ENCODE measurements around the gene SBK2. TPM values are rescaled to one million over a fixed set of nuclear protein-coding genes. Genes with fewer than 3 reads are reported as not detected.

The SBK2 gene
- total RNA-seq, 4 donors from 2014 or later: not detected

- TF ChIP-seq POLR2A (IDR thresholded peaks at IDR 0.05): peak; percentile 54 to 58
- TF ChIP-seq CTCF (IDR thresholded peaks at IDR 0.05): no peak
- Histone ChIP-seq H3K27ac (peak overlapping the region; percentile 96 to 99), H3K27me3 (no peaks in the 10 kb centered on the region), H3K4me1 (peaks cover 13 to 31% of the 10 kb centered on the region in 2 donors), H3K9me3 (no peaks in the 10 kb centered on the region), H3K36me3 (no peaks in the 10 kb centered on the region), H3K4me3 (no peak overlapping the region)
- DNase-seq: peak; percentile 93 to 94
- intact Hi-C loops (cut with DNase I; ENCODE audit: low total_unique reads): no loop called here
These were observed 49.7 kb downstream of the SBK2 start for GRCh38 chr19:55486971-55487923.

- intact Hi-C loops (cut with DNase I; ENCODE audit: low total_unique reads): no loop called here
- Histone ChIP-seq H3K27me3 (no peaks in the 10 kb centered on the region), H3K36me3 (no peaks in the 10 kb centered on the region), H3K4me3 (peak overlapping the region in 1 of 2 donors; percentile 4), H3K27ac (peak overlapping the region; percentile 96 to 99), H3K4me1 (peaks cover 5 to 32% of the 10 kb centered on the region in 2 donors), H3K9me3 (no peaks in the 10 kb centered on the region)
- no peak for TF ChIP-seq POLR2A (IDR thresholded peaks at IDR 0.05)
- peak in 3 of 4 experiments; percentile 16 to 51 (median 24) for TF ChIP-seq CTCF (IDR thresholded peaks at IDR 0.05)
- peak; percentile 45 to 67 for DNase-seq
These were observed 50.6 kb downstream of the SBK2 start for GRCh38 chr19:55486043-55486970.

- Histone ChIP-seq H3K4me1 (peaks cover 5 to 32% of the 10 kb centered on the region in 2 donors), H3K4me3 (peak overlapping the region; percentile 42 to 58), H3K27ac (peak overlapping the region; percentile 96 to 99), H3K9me3 (no peaks in the 10 kb centered on the region), H3K27me3 (no peaks in the 10 kb centered on the region), H3K36me3 (no peaks in the 10 kb centered on the region)
- peak in 1 of 2 donors; percentile 40 for DNase-seq
- no peak for TF ChIP-seq POLR2A (IDR thresholded peaks at IDR 0.05)
- intact Hi-C loops (cut with DNase I; ENCODE audit: low total_unique reads): no loop called here
These were observed 51.4 kb downstream of the SBK2 start for GRCh38 chr19:55485439-55486011.

- intact Hi-C loops (cut with DNase I; ENCODE audit: low total_unique reads): no loop called here
These were observed 52.1 kb downstream of the SBK2 start, which contains the start of gene NAT14 for GRCh38 chr19:55484593-55485438. TSS of gene NAT14 (plus strand) at chr19:55485188. CDS start at chr19:55485709, 521 bp downstream.

More at GRCh38 chr19:55484593-55485438, 52.1 kb downstream of the SBK2 start, which contains the start of gene NAT14:
- Histone ChIP-seq H3K27me3 (no peaks in the 10 kb centered on the region), H3K27ac (peak within 1 kb of the TSS; percentile 96 to 99), H3K4me1 (peaks cover 5 to 32% of the 10 kb centered on the region in 2 donors), H3K9me3 (no peaks in the 10 kb centered on the region), H3K36me3 (no peaks in the 10 kb centered on the region), H3K4me3 (peak within 1 kb of the TSS; percentile 42 to 58)
- TF ChIP-seq POLR2A (IDR thresholded peaks at IDR 0.05) (peak in 1 of 2 donors; percentile 39), CTCF (IDR thresholded peaks at IDR 0.05) (no peak)
- peak; percentile 61 to 76 for DNase-seq

Measured in uterus (tissue), 4 donors.